HG03460 (cell line): Measurements from ENCODE around the gene ATF6.
"Not testable (repeated sequence)": the region's sequence is repeated elsewhere in the genome, so short reads cannot be mapped to it uniquely, and the experiment has no call there.

ENCODE experiments used
- ATAC-seq: cut with Tn5 transposase; IDR thresholded peaks from one replicate; pipeline ENCODE4 v1.9.1; 2021; ENCODE audit not compliant: unreplicated experiment

ATF6 gene

GRCh38 chr1:161733526-161733925 lies 32.6 kb upstream of the ATF6 start:
- ATAC-seq: no peak

DNA sequence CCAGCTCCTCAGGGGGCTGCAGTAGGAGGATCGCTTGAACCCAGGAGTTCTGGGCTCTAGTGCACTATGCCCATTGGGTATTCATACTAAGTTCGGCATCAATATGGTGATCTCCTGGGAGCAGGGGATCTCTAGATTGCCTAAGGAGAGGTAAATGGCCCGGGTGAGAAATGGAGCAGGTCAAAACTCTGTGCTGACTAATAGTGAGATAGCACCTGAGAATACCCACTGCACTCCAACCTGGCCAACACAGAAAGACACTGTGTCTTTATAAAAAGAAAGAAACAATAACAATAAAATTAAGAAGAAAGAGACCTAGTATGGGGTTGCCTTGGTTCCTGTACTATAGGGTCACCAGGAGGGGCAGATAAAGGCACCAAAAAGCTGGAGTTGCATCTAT lies 30.3 kb upstream of the ATF6 start:
- ATAC-seq: no peak

GRCh38 chr1:161736335-161736969 lies 29.7 kb upstream of the ATF6 start:
- no peak for ATAC-seq

- ATAC-seq: no peak
Measured at GRCh38 chr1:161737625-161738024, 28.5 kb upstream of the ATF6 start.

DNA sequence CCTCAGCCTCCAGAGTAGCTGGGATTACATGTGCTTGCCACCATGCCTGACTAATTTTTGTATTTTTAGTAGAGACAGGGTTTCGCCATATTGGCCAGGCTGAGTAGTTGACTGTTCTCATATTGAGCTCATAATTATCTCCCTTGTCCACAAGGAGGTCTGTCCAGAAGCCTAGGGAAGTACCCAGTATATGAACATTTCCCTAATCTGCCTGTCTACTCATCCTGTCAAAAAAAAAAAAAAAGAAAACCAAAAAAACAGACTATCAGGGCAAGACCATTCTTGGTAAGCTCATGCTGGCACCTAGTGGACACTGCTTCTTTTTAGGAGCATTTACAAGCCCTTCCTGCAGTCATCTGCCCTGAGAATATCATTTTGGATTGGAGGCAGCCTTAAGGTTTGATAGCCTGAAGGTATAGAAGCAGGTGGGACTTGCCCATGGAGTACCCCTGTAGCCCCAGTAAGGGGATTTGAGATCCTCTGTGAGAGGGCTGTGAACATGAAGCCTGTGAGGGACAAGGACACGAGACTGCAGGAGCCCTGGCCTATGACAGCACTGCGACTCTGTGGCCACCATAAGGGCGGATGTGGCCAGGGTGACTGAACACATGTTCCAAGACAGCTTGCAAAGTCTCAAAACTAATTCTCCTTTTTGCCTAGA lies 27.4 kb upstream of the ATF6 start:
- ATAC-seq: peak; percentile 78

DNA sequence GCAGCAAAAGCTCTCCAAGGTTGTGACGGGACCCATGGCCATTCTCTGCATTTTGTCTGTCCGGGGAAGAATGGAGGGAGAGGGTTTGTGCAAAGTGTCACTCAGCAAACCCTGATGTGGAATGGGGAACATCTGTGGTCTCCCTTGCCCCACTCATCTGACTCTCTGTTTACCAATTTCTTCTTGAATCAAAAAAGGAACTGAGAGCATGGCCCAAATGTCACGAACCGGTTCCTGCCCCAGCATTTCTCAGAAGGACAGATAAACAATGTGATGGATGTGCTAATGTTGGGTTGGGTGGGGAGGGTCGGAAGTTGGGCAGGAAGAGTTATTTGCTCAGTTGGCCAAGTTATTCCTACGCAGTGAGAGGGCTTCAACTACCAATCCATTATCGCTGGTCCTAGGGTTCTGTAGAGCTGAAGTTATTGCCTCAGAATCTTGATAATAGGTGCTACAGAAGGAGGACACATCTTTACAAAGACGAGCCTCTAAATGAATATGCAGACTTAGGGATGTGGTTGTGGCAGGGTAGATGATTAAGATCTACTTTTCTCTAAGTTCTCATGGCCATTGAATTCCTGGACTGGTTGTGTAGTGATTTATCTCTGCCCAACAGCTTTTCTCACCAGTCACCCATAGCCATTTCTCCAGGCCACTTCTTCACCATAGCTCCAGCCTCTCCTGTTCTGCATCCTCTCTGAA lies 26.1 kb upstream of the ATF6 start:
- ATAC-seq: no peak

DNA sequence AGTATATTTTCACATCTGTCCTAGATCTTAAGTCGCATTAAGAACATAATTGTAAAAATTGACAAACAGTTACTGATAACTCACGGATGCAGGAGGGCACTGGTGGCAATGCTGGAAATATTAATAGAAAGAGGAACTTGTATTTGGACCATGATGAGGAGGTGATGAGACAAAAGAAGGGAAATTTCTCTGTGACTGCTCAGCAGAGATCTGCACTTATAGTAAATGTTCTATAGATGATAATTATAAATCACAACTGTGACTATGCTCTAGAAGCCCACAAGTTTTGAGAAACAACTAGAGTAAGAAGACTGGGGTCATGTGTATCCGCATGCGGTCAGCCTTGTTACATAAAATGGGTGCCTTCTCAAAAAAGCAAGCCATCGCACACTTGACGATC lies 25.2 kb upstream of the ATF6 start:
- ATAC-seq: no peak

DNA sequence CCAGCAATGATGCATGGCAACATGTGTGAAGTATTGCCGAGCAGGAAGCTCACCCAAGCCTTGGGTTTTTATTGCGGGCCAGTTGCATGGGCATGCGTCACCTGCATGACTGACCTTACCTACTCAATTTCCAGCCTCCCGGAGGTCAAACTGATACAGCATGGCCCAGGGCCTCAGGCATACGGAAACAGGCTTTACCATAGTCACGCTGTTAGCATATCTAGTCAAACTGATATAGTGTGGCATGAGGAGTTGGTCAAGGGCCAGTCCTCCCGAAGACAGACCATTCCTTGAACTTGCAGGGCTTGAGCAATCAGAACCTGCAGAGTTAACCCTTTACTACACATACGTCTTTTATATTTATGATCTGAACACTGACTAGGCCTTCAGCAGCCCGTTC lies 22.9 kb upstream of the ATF6 start:
- ATAC-seq: no peak

DNA sequence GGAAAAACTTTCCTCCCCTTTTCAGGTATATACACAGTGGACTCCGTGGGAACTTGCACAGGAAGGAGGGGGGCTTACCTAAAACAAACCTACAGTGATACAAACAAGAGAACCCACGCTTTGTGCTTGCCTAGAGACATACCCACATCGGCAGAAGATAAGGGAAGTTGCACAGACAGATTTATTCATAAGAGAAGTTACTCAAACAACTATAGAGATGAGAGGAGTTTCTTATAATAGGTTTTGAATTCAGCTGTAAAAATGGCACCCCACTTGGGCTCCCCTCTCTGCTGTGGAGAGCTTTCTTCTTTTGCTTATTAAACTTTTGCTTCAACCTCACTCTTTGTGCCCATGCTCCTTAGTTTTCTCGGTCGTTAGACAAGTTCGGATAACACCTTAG lies 18.3 kb upstream of the ATF6 start:
- ATAC-seq: no peak

DNA sequence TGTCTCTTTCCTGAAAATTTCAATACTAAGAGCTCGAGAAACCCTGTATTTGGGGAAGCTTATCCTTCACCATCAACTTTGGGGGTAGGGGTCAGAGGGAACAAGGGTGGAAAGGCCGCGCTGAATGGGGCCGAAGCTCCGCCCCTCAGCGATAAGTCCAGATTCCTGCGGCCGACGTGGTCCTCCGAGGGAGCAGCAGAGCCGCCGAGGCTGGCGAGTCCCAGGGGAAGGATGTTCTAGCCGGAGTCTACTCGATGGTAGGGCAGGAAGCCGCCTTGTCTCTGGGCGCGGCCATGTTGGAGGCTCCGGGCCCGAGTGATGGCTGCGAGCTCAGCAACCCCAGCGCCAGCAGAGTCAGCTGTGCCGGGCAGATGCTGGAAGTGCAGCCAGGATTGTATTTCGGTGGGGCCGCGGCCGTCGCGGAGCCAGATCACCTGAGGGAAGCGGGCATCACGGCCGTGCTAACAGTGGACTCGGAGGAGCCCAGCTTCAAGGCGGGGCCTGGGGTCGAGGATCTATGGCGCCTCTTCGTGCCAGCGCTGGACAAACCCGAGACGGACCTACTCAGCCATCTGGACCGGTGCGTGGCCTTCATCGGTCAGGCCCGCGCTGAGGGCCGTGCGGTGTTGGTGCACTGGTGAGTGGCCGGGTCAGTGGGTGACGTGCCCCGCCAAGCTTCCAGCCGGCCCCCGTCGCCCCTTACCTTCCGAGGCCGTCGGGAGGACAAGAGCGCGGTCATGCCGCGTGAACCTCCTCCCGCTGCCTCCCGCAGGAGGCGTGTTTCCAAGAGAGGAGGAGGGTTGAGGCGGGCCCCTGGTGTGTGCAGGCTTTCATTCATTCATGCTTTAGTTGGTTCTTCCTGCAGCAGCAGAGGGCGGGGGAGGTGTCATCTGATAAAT lies 16.4 kb upstream of the ATF6 start, which contains the start of gene DUSP12:
TSS of gene DUSP12 (plus strand) at position 278 of the 899 bp plus-strand sequence. CDS start at position 294, 16 bp downstream.
- ATAC-seq: peak; percentile 98

DNA sequence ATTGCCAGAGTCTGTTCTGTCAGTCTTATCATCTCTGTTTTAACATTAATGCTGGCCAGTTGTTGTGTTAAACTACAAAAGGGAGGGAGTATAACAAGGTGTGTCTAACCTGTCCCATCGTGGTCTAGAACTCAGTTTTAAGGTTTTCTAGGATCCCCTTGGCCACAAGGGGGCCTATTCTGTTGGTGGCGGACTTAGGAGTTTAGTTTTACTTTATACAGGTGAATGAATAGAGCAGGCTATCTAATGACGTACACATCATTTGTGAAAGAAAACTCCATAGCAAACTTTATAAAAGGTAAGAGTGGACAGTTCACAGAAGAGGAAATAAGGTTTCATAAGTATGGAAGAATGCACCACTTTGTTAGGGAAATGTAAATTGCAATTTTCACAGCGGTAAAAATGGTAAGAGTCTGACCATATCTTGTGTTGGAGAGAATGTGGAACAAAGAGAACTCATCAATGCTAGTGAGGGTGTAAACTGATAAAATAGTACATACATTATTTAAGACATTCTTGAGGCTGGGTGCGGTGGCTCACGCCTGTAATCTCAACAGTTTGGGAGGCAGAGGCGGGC lies 2.5 kb upstream of the ATF6 start:
- ATAC-seq: no peak

- no peak for ATAC-seq
Measured at GRCh38 chr1:161768461-161768860, 2.3 kb downstream of the ATF6 start.

DNA sequence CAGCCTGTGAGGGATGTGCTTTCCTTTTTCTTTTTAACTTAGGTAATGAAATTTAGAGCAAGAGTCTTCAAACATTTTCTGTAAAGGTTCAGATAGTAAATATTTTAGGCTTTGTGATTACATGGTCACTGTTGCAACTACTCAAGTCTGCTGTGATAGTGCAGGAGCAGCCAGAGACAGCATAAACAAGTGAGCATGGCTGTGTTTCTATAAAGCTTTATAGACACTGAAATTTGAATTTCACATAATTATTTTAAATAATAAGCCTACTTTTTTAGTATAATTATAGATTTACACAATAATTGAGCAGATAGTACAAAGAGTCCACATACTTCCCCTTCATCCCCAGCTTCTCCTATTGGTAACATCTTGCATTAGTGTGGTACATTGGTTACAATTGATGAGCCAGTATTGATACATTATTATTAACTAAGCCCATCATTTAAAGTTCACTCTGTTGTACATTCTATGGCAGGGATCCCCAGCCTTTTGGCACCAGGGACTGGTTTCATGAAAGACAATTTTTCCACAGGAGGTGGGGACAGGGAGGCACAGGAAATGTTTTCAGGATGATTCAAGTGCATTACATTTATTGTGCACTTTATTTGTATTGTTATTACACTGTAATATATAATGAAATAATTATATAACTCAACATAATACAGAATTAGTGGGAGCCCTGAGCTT lies 3.0 kb downstream of the ATF6 start:
- ATAC-seq: no peak

GRCh38 chr1:161769673-161770045 lies 3.5 kb downstream of the ATF6 start:
- ATAC-seq: not testable (repeated sequence)

GRCh38 chr1:161770250-161770649 lies 4.1 kb downstream of the ATF6 start:
- ATAC-seq: no peak

GRCh38 chr1:161771161-161771560 lies 5.0 kb downstream of the ATF6 start:
- ATAC-seq: no peak

GRCh38 chr1:161771973-161772372 lies 5.9 kb downstream of the ATF6 start:
- no peak for ATAC-seq

DNA sequence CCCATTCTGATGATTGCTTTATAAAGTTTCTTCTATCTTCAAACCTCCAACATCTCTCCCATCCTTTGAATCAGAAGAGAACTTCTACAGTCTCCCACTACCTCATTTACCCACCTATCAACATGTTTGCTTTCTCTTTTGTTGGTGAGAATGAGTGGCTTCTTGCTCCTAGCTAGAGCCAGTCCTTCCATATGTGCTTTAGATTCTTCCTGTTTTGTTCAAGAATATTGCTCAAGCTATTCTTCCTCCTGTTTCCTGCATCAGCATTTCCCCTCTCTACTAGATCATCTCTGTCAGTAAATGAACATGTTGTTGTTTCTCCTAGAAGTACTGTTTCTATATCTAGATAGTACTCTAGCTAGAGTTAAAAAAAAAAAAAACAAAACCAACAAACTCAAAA lies 6.3 kb downstream of the ATF6 start:
- no peak for ATAC-seq

GRCh38 chr1:161773791-161774190 lies 7.7 kb downstream of the ATF6 start:
- no peak for ATAC-seq

DNA sequence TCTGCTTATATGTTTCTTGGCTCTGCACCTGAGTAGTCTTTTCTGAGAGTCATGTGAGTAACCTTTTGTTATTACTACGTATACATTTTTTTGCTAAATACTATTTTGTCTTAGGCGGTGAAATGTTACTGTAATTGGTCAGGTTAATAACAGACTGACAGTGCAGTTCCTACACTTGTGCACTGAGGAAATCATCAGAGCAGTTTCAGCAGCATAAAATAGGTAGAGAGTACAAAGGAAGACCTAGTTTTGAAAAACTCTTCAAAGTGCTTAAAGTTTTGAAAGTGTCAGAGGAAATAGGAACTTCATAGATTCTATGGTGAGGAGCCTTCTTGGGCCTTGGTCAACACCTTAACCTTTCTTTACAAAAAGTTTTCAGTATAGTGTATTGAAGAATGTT lies 11.1 kb downstream of the ATF6 start:
- no peak for ATAC-seq
